Amygdala (tissue), 56 donors: ENCODE measurements around the gene ARAP1.
A peak's percentile ranks its signal among the peaks of the same experiment; 100 is the strongest.

Experiments used
- DNase-seq, 56 donors: peaks; one replicate each; lab custom pipeline; 2025; lab: John Stamatoyannopoulos, UW

ARAP1 gene

DNA sequence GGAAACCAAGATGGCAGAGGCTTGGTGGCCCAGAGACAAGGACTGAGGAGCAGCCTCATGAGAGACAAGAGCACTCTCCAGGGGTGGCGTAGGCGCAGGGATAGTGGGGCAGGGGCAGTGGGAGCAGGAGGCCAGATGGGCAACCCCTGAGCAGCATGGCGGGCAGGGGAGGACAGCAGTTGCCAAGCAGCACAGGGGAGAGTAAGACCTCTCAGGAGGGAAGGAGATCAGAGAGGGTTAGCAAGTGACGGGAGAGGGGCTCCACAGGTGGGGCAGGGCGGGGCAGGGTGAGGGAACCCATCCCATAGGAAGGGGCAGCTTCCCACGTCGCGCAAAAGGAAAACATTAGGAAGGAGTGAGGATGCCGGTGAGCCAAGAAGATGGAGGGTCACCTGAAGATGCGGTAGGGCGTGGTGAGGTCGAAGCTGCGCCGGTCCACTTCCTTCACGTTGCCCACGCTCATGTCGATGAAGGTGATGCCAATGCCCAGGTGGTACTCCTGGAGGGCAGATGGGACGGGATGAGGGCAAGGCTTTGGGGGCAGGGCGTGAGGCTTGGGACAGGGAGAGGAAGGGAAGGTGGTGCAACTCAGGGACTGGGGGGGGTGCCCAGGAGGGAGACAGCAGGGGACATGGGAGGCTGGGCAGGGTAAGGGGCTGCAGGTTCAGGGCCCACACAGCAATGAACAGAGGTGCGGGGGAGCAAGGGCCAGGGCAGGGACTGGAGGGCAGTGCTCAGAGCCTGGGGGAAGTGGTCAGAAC, 42.5 kb downstream of the ARAP1 start:
- no peak for DNase-seq

DNA sequence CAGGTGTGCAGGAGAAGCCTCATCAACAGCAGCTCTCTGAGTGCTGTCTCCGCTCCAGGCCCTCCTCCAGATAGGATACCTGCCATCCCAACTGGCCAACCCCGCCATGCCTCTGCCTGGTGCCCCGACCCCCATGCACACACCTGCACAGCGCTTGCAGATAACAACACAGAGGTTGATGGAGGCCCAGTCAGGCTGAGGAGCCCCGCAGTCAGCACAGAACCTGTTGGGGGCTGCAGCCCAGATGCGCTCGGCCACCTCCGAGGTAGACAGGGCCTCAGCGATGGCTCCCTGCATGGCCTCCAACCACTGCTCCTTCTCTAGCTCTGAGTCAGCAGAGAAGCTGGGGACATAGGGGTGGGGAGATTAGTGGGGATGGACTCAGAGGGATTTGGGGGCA, 45.2 kb downstream of the ARAP1 start:
- no peak for DNase-seq

DNA sequence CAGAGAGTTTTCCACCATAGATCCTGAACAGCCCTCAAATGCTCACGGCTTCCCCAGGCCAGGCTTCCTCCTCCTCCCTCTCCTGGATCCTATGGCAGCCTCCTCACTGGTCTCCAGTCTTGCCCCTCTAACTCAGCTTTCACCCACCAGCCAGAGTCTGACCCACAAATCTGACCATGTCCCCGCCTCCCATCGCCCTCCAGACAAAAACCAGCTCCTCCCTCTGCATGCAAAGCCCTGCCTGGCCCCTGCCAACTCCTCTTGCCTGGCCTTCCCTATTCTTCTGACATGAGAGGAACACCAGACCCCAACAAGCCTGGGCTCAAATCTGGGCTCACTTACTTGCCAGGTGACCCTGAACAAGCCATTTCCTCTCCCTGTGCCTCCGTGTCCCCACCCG, 45.6 kb downstream of the ARAP1 start:
- no peak for DNase-seq

DNA sequence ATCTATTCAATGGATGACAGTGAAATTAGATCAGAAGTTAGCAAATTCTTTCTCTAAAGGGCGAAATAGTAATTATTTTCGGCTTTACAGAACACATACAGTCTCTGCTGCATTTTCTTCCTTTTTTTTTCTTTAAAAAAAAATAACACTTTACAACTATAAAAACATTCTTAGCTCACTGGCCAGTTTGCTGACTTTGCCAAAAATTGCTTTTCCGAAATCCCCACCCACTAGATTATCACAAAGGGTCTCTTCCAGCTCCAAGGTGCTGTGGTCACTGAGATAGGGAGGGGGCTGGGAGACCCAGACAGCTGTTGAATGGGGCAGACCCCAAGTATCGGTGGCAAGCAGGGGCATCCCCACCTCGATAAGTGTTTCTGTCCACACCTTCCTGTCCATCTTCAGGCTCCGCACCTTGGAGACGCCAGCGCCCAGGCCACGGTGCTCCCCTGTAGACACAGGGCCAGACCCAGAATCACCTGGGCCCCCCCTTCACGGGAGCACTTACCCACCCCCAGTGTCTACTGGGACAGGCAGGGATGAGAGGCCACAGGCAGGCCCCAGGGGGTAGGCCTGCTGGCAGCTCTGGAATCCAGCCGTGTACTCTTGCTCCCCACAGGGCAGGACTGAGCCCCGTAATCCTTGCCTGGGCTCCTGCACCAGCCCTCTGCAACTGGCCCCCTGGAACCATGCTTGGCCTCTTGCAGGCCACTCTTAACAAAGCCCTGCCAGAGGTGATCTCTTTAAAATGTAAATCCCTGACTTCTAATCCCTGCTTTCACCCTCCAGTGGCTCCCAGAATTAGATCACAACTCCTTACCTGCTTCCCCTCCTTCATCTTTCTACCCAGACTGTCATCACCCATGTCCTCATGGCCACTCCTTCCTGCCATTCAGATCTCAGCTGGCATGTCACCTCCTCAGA, 46.5 kb downstream of the ARAP1 start:
- no peak for DNase-seq

DNA sequence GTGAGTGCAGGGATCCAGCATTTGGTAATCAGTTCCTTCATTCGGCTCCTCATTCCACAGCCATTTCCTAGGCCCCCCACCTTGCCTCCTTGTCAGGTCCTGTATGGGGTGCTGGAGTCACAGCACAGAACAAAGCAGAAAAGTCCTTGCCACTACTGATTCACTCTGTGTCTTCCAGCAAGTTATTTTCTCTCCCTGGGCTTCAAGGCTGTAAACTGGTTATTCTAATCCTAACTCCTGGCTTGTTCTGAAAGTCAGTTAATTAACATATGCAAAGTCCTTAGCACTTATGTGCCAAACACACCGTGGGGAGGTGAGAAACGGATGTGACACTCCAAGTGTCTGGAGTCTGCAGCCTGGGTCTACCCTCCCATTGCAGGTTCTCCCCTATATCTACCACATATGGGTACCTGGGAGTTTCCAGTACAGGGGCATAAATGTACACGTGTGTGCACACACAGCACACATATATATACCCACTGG, 47.4 kb downstream of the ARAP1 start:
- DNase-seq: no peak

DNA sequence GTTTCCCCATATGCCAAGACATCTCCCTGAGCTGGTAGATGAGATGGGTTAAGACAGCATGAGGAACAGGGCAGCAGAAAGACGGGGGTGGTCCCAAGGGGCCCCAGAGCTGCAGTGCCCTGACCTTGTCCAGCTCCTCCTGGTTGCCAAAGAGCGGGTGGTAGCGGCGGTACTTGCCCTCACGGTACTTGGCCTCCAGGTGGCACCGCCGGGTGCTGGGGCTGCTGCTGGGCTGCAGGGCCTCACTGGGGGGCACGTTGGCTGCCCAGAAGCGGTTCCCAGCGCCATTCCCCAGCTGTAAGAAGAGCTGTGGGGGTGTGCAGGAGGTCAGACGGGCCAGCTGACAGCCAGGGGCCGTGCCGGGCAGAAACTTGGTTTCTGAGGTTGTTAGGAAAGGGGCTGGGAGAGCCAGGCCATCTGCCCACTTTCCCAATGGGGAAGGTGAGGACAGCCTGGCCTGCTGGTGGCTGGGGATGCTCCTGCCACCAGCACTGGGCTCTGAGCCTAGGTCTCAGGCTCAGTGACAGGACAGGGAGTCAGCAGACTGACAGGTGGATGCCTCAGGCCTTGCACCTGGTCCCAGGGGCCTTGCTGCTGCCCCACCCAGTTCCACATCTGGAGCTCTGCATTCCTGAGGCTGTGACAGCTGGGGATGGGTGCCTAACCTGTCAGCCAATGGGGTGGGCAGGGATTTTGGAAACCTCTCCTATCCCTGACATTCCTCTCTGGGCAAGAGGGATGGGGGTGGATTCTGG, 48.0 kb downstream of the ARAP1 start:
- DNase-seq: no peak

DNA sequence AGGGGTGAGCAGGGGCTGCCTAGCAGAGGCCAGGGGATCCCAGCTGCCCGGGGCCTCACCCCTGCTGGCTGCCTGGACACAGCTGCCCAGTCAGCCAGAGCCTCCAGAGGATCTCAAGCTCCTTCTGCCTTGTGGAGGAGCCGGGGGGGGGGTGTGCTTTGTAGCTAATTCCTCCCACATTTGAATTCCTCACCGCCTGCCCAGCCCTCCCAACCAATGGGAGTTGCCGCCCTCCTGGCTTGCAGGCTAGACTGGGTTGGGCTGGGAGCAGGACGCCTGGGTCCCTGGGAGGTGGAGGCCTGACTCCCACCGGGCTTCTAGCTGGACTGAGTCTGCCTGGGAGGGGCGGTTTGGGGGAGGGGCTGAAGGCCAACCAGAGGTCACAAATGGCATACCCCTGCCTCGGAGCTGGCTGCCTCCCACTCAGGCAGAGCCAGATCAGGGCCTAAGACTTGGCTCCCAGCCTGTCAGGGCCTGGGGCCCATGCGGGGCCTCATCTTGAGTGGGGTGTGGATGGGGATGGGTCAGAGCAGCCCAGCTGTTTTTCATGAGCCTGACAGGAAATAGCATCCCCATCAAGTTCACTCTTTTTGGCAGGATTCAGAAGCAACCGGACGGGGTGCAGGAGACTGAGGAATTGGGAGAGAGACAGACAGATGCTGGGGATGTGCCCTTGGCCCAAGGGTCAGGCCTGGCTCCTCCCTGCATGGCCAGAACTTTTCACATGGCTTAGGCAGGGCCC, 48.8 kb downstream of the ARAP1 start:
- DNase-seq: peak in 18 of 56 donors; percentile 6 to 55 (median 27)

DNA sequence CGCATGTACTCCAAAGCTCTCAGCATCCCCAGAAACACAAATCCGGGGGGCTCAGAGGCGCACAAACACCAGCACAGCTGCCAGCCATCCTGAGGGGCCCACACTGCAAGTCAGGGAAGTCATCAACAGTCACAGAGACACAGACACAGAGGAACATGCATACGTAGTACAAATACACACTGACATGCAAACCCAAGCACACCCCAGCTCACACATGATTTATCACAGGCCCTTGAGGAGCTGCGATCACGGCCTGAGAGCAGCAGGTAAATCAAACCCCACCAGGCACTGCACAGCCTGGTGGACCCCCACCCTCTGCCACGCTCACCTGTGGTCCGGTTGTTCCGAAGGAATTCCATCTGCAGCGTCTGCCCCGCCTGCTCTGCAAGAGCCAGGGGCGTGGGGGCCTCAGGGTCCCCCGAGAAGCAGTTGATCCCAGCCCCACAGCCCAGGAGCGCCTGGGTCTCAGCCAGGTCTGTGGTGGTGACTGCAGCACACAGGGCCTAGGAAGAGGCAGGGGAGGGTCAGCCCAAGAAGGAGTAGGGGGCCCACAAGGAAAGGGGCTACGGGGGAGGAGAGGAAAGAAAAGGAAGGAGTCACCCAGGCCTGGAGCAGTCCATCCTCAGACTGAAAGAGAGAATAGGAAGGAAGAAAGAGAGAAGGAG, 49.5 kb downstream of the ARAP1 start:
- no peak for DNase-seq

DNA sequence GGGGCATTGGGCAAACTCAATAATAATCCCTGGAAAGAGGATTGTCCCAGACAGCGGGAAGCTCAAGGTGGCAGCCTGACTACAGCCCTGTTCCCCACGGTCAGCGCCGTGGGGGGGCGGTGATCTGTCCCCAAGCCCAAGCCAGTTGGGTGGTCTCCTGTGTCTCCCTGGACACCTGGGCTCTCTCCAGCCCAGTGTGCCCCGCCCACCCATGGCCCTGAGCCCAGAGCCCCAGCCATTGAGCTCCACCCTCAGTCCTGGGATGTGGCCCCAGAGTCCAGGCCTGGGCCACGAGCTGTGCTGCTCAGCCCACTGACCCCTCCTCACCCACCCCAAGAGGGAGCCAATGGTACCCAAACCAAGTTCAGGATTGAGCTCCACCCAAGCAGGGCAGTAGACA, 50.1 kb downstream of the ARAP1 start:
- DNase-seq: no peak

DNA sequence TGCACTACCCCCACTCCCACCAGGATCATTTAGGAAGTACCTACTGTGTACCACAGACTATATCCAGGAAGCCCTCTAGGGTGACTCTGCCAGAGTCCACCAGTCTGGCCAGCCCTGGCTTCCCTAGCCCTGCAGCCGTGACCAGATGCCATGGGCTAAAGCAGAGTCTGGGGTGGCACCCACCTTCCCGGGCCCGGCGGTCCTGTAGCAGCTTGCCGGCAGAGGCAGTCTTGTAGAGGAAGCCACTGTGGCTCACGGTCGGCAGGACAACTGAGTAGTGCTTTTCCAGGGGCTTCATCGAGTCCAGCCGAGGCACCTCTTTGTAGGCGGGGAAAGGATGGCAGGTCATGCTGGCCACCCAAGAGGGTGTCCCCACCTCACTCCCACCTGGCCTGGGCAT, 50.7 kb downstream of the ARAP1 start:
- DNase-seq: no peak

DNA sequence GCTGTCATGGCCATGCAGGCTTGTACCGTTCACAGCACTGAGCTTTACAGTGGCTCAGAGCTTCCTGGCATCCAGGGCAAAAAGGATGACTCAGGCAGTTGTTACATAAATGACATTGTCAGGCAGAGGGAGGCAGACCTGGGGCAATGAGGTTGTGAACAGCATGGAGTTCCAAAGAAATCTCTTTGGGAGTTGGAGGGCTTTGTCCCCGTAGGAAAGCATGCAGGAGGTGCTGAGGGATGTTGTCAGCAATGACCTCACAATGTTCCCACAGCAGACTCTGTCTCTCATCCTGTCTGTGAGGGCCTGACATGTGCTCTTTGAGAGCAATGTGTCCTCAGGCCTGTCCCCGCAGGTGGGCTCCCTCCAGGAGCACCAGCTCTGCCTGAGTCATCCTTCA, 52.1 kb downstream of the ARAP1 start:
- no peak for DNase-seq

DNA sequence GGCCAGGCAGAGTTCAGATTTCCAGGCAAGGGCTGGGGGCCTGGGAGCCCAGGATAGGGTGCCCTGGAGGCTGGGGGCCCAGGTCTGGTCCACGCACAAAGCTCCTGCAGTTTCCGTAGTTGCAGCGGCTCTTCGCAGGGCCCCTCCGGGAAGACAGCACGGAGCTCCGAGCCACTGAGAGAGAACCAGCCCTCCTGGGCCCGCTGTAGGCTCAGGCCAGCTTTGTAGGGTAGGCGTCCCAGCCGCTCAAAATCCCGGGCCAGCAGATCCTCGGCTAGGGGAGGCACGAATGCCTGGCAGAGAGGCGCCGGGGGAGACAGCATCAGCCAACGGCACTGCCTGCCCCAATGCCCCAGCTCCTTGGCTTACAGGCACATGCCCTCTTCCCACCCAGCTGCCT, 54.4 kb downstream of the ARAP1 start:
- DNase-seq: no peak

DNA sequence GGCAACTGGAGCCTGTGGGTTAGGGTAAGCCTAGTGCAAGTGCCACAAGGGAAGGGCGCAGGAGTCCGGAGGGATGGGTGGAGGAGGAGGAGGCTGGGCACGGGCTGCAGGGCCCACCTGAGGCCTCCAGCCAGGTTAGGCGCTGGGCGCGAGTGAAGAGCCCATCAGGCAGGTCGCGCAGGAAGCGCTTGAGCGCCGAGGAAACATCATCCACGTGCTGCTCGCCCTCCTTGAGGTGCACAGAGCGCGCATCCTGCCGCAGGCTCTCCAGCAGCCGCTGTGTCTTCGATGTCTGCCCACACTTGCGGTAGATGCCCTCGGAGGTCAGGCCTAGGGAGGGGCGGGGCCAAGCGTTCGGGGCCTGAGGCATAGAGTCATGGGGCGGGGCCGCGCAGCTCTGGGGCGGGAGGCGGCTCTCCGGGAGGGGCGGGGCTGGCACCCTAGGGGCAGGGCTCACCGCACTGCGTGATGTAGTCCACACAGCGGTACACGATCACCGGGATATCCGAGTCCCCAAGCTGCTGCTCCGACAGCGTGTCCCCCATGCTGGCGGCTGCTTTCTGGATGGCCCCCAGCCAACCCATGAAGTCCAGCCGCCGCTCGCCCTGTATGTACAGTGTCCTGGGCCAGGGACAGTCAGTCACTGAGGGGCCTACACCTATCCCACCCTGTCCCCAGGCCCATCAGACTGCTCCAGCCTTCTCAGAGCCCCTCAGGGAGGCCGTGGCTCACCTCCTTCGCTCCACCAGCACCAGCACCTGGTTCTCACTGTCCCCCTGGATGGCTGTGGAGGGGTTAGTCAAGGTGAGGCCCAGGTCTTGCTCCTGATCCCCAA, 55.1 kb downstream of the ARAP1 start:
- DNase-seq: no peak

DNA sequence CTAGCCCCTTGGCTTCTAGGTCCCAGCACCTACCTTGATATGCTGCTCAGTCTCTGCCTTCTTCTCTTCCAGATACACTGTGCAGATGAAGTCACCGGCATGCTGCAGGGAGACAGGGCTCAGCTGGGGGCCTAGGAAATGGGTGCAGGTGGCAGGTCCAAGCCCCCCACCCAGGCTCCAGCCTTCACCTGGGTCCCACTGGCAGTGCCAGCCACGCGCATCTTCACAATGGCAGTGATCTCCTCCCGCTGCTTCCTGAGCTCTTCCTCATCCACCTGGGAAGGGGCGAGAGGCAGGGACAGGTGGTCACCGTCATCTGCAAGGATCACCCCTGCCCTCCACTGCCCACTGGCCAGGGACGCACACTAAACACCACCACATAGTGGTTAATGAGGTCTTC, 56.9 kb downstream of the ARAP1 start:
- DNase-seq: no peak

DNA sequence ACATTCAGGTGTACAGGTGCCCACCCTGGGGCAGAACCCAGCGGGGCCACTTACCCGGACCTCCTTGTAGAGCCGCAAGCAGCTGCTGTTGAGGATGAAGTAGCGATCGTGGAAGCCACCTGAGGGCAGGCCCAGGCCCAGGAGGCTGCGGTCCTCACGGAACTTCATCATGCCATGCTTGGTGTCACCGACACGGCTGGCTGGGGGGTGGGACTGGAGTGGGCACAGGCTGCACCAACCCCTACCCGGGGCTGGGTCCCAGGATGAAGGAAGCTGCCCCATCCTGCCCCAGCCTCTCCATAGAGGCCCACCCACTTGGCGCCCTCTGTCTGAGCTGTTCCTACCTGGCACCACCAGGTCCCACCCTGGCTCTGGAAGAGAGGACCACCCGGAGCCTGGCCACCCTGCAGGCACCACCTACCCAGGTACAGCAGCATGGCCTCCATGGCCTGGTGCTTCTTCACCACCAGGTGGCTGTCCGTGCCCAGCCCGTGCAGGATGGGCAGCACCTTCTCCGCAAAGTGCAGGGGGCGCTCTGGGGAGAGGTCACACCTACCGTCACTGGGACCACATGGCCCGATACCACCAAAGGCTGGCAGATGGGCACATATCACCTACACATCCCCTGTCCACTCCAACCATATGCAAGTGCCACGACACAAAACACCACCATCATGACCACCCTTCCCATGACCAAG, 58.8 kb downstream of the ARAP1 start:
- DNase-seq: no peak

DNA sequence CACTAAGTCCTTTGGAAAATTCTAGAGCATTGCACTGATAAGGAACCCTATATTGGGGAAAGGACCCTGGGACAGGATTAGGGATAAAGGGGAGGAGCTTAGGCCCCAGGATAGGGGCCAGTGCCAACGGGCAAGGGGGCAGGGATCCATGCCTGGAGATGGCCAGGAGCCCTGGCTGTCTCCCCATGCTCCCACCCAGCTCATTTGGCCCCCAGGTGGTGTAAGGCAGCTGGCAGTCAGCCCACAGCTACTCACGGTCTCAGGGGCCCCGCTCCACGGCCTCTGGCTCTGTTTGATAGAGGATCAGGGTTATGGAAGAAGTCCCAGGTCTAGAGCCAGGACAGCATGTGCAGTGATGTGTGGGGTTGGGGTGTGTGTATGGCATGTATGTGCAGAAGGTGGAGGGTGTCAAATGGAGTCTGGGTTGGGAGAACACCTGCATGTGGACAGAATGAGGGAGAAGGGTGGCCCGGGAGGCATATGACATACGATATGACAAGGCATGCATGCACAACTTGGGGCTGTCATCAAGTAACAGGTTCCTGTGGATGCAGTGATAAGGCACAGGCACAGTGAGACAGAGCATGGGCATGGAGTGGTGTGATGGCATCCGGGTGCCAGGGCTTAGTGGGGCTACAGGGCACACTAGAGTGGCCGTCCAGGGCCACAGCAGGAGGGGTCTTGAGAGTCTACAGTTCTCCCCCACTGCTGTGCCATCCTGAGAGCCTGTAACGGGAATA, 59.5 kb downstream of the ARAP1 start:
- DNase-seq: no peak

DNA sequence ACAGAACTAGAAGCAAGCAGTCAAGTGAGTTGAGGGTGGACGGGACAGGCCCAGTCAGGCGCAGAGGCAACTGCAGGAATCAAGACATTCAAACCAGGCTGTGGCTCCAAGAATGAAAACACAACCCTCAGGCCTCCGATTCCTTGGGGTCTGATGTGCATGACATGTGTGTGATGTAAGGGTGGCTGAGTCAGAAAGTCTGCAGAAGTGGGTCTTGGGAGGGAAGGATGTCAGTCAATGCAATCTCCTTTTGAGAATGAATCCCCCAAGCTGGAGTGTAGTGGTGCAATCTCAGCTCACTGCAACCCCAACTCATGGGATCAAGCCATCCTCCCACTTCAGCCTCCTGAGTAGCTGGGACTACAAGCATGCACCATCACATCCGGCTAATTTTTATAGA, 62.0 kb downstream of the ARAP1 start:
- DNase-seq: no peak
